ENCODE measurements around the gene PRDM16. TPM values are rescaled to one million over a fixed set of nuclear protein-coding genes. Genes with fewer than 3 reads are reported as not detected.
"Not testable (repeated sequence)": the region's sequence is repeated elsewhere in the genome, so short reads cannot be mapped to it uniquely, and the experiment has no call there.

The PRDM16 gene
- total and polyA plus RNA-seq, 2 donors (not counting 1 experiment from before 2014, with no cell fraction given) = 0.03 to 0.12 TPM

- Mint-ChIP-seq H3K4me3 (no peak overlapping the region), H3K4me1 (peaks cover 2% of the 10 kb centered on the region), H3K9me3 (ENCODE audit: insufficient read depth) (no peaks in the 10 kb centered on the region), H3K27me3 (peaks cover 6% of the 10 kb centered on the region), H3K27ac (no peak overlapping the region)
- Histone ChIP-seq H3K27me3 (replicated peaks in 1 of 4; ENCODE audit: control extremely low read depth in 1 of 4, control insufficient read depth in 3 of 4, insufficient read depth in 4 of 4, low read length in 3 of 4) (peaks cover 0 to 6% (median 0%) of the 10 kb centered on the region in 4 experiments), H3K79me2 (ENCODE audit: control insufficient read depth, insufficient read depth, low read length) (no peaks in the 10 kb centered on the region), H3K4me3 (ENCODE audit: control extremely low read depth in 1 of 5, extremely low read depth in 1 of 5, insufficient read depth in 1 of 5, low read depth in 2 of 5, low read length in 4 of 5) (no peak overlapping the region), H3K27ac (ENCODE audit: low read length in 2 of 2) (no peak overlapping the region), H3K9ac (ENCODE audit: low read length) (no peak overlapping the region), H2AFZ (ENCODE audit: insufficient read depth, low read depth, low read length, poor library complexity, severe bottlenecking) (no peak overlapping the region), H3K4me1 (ENCODE audit: control insufficient read depth in 2 of 2, insufficient read depth in 2 of 2, low read length in 2 of 2) (peaks cover 0 to 7% of the 10 kb centered on the region in 2 donors), H3K9me3 (ENCODE audit: control extremely low read depth in 1 of 3, control insufficient read depth in 2 of 3, insufficient read depth in 1 of 3, low read length in 2 of 3) (peaks cover 0 to 9% (median 0%) of the 10 kb centered on the region in 3 donors), H4K20me1 (ENCODE audit: control insufficient read depth, insufficient read depth, low read length, poor library complexity, severe bottlenecking) (no peaks in the 10 kb centered on the region), H3K36me3 (replicated peaks in 1 of 2; ENCODE audit: control extremely low read depth in 1 of 2, control insufficient read depth in 1 of 2, extremely low read depth in 1 of 2, insufficient read depth in 2 of 2, low read length in 1 of 2) (no peaks in the 10 kb centered on the region), H3K4me2 (replicated peaks; ENCODE audit: low read depth, low read length, poor library complexity, severe bottlenecking) (no peak overlapping the region)
- no peak for TF ChIP-seq CTCF (IDR thresholded peaks at IDR 0.05)
- TF ChIP-seq EZH2 (IDR thresholded peaks at IDR 0.05; ENCODE audit: borderline replicate concordance, insufficient read depth, low read depth, low read length, poor library complexity, severe bottlenecking) = no peak
- no peak for ATAC-seq (ENCODE audit: low read depth)
- DNase-seq = no peak
- intact Hi-C loops (cut with micrococcal nuclease) = no loop called here
- ChIA-PET CTCF (no interaction called here), POLR2A (no interaction called here)
- 93% methylated on average over 21 of the region's 21 CpGs for WGBS (ENCODE audit: insufficient coverage)
Measured at GRCh38 chr1:3164671-3165070, 95.7 kb downstream of the PRDM16 start.

DNA sequence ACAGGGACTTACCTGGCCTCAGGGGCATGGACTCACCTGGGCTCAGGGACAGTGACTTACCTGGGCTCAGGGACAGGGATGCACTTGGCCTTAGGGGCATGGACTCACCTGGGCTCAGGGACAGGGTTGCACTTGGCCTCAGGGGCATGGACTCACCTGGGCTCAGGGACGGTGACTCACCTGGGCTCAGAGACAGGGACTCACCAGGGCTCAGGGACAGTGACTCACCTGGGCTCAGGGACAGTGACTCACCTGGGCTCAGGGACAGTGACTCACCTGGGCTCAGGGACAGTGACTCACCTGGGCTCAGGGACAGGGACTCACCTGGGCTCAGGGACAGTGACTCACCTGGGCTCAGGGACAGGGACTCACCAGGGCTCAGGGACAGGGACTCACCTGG, 96.2 kb downstream of the PRDM16 start:
- H3K27ac ChIP-seq (ENCODE audit: low read length in 2 of 2); intact Hi-C loops (cut with micrococcal nuclease); H3K27ac Mint-ChIP-seq; H2AFZ ChIP-seq (ENCODE audit: insufficient read depth, low read depth, low read length, poor library complexity, severe bottlenecking); H3K9ac ChIP-seq (ENCODE audit: low read length); H3K79me2 ChIP-seq (ENCODE audit: control insufficient read depth, insufficient read depth, low read length); POLR2A ChIA-PET; H3K4me1 Mint-ChIP-seq; H3K27me3 Mint-ChIP-seq; H3K36me3 ChIP-seq (replicated peaks in 1 of 2; ENCODE audit: control extremely low read depth in 1 of 2, control insufficient read depth in 1 of 2, extremely low read depth in 1 of 2, insufficient read depth in 2 of 2, low read length in 1 of 2); H3K4me2 ChIP-seq (replicated peaks; ENCODE audit: low read depth, low read length, poor library complexity, severe bottlenecking); CTCF ChIA-PET; ATAC-seq (ENCODE audit: low read depth); H3K4me3 Mint-ChIP-seq; H4K20me1 ChIP-seq (ENCODE audit: control insufficient read depth, insufficient read depth, low read length, poor library complexity, severe bottlenecking); H3K27me3 ChIP-seq (replicated peaks in 1 of 4; ENCODE audit: control extremely low read depth in 1 of 4, control insufficient read depth in 3 of 4, insufficient read depth in 4 of 4, low read length in 3 of 4); H3K9me3 Mint-ChIP-seq (ENCODE audit: insufficient read depth); H3K9me3 ChIP-seq (ENCODE audit: control extremely low read depth in 1 of 3, control insufficient read depth in 2 of 3, insufficient read depth in 1 of 3, low read length in 2 of 3); H3K4me3 ChIP-seq (ENCODE audit: control extremely low read depth in 1 of 5, extremely low read depth in 1 of 5, insufficient read depth in 1 of 5, low read depth in 2 of 5, low read length in 4 of 5); H3K4me1 ChIP-seq (ENCODE audit: control insufficient read depth in 2 of 2, insufficient read depth in 2 of 2, low read length in 2 of 2); DNase-seq: not testable (repeated sequence)
- 100% methylated on average over 1 of the region's 1 CpG for WGBS (ENCODE audit: insufficient coverage)
